AG09309 (cell line): ENCODE data around the gene TFG.

Experiments used
- DNase-seq: peaks from one replicate; pipeline ENCODE4 v3.0.0-alpha.2; 2010; ENCODE audit warnings: low read depth
- H3K4me3 ChIP-seq: 2 replicates; pipeline ENCODE4 v1.5.1; 2011; ENCODE audit warnings: mild to moderate bottlenecking, low read depth, low read length, moderate library complexity; ENCODE audit not compliant: control insufficient read depth
- TF ChIP-seq, protein P1 (sequence below): IDR thresholded peaks from 2 replicates; pipeline ENCODE4 v1.5.1; 2011; ENCODE audit warnings: mild to moderate bottlenecking, low read depth, low read length, inconsistent platforms; ENCODE audit not compliant: insufficient read depth, control insufficient read depth; ENCODE audit errors: missing control alignments

Gene TFG

DNA sequence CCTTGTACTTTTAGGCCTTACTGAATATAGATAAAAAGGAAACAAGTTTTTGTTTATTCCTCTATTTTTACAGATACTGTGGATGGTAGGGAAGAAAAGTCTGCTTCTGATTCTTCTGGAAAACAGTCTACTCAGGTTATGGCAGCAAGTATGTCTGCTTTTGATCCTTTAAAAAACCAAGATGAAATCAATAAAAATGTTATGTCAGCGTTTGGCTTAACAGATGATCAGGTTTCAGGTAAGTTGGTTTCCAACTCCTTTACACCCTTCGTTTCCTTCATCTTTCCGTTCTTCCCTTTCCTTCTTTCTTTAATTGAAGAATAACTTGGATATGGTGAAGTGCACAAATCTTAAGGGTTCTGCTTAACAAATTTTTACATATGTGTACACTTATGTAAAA is 23.1 kb downstream of the TFG start:
- TF ChIP-seq, protein P1, sequence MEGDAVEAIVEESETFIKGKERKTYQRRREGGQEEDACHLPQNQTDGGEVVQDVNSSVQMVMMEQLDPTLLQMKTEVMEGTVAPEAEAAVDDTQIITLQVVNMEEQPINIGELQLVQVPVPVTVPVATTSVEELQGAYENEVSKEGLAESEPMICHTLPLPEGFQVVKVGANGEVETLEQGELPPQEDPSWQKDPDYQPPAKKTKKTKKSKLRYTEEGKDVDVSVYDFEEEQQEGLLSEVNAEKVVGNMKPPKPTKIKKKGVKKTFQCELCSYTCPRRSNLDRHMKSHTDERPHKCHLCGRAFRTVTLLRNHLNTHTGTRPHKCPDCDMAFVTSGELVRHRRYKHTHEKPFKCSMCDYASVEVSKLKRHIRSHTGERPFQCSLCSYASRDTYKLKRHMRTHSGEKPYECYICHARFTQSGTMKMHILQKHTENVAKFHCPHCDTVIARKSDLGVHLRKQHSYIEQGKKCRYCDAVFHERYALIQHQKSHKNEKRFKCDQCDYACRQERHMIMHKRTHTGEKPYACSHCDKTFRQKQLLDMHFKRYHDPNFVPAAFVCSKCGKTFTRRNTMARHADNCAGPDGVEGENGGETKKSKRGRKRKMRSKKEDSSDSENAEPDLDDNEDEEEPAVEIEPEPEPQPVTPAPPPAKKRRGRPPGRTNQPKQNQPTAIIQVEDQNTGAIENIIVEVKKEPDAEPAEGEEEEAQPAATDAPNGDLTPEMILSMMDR, result no peak
- DNase-seq, result no peak
- no peak overlapping the region for H3K4me3 ChIP-seq

- no peak for DNase-seq
- TF ChIP-seq, protein P1, result peak; percentile 41
- no peak overlapping the region for H3K4me3 ChIP-seq
These were observed 28.0 kb downstream of the TFG start for GRCh38 chr3:100737334-100737733.

DNA sequence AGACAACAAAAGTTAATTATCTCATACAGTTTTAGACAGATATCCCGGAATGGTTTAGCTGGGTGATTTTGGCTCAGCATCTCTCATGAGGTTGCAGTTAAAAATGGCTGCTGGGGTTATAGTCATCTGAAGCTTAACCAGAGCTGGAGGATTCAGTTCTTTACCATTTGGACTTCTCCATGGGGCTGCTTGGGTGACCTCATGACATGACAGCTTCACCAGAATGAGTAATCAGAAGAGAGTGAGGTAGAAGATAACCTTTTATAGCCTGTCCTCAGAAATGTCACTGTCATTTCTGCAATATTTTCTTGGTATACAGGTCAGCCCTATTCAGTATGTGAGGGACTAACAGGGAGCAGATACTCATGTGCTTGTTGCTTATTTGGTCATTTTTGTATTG is 30.9 kb downstream of the TFG start:
- TF ChIP-seq, protein P1, result no peak
- no peak overlapping the region for H3K4me3 ChIP-seq
- DNase-seq, result no peak

GRCh38 chr3:100743535-100743934 is 34.2 kb downstream of the TFG start:
- no peak overlapping the region for H3K4me3 ChIP-seq
- TF ChIP-seq, protein P1, result no peak
- no peak for DNase-seq

GRCh38 chr3:100744671-100745070 is 35.4 kb downstream of the TFG start:
- TF ChIP-seq, protein P1, result no peak
- H3K4me3 ChIP-seq, result no peak overlapping the region
- DNase-seq, result no peak

- TF ChIP-seq, protein P1, result no peak
- no peak overlapping the region for H3K4me3 ChIP-seq
- no peak for DNase-seq
These were observed 36.3 kb downstream of the TFG start for GRCh38 chr3:100745617-100746016.

- no peak overlapping the region for H3K4me3 ChIP-seq
- TF ChIP-seq, protein P1, result no peak
- DNase-seq, result no peak
These were observed 36.8 kb downstream of the TFG start for GRCh38 chr3:100746092-100746491.
